Body of pancreas (tissue), 4 donors: ENCODE measurements around the gene PTPRA.

ENCODE experiments used
- CTCF ChIP-seq, 7 experiments: fragments of 450-650 bp in 4 of 7; fragments of 200-600 bp in 3 of 7; sonication (generic) in 3 of 7; IDR thresholded peaks; one replicate each; pipeline ENCODE4 v1.5.1; 2016 to 2019; ENCODE audit warnings: antibody characterized with exemption in 7 of 7
- POLR2A ChIP-seq, 3 donors: fragments of 450-650 bp; IDR thresholded peaks; one replicate each; pipeline ENCODE4 v1.6.1; 2016; ENCODE audit warnings: antibody characterized with exemption in 3 of 3, mild to moderate bottlenecking in 2 of 3

GRCh38 chr20:2865101-2865500, 8.2 kb upstream of the PTPRA start:
- TF ChIP-seq CTCF (IDR thresholded peaks at IDR 0.05): no peak
- TF ChIP-seq POLR2A (IDR thresholded peaks at IDR 0.05): no peak
